ENCODE measurements around the gene IL12B.
"Not testable (repeated sequence)": the region's sequence is repeated elsewhere in the genome, so short reads cannot be mapped to it uniquely, and the experiment has no call there.

Gene IL12B

DNA sequence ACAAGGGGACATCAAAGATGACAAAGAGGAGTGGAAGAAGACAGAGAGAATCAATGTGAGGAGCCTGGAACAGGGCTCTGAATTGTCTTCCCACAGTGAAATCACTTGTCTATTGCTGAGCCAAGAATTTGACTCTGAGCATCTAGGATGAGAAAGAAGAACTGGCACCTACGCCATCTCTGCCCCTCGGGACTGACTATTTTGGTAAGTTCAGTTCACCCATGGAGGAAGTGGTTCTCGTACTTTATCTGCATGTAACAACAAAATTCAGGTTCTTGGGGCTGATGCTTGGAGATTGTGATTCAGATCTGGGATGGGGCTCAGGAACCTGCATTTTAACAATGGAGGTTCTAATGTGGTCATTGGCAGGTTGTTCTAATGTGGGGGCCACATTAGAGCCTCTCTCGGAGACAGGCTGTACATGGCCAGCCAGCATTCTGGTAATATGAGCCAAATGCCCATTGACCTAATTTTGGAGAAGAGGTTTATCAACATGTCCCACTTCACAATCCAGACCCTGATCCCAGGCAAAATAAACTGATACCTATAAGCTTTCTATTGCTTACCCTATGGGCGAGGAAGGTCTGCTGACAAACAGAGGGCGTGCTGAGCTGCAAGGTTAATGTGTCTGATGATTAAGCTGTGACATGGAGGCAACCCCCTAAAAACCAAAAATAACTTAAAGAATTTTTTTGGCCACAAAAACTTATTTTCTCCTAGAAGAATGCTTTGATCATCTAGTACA, 2.7 kb upstream of the IL12B start:
- no peak for DNase-seq (ENCODE audit: low read depth)

DNA sequence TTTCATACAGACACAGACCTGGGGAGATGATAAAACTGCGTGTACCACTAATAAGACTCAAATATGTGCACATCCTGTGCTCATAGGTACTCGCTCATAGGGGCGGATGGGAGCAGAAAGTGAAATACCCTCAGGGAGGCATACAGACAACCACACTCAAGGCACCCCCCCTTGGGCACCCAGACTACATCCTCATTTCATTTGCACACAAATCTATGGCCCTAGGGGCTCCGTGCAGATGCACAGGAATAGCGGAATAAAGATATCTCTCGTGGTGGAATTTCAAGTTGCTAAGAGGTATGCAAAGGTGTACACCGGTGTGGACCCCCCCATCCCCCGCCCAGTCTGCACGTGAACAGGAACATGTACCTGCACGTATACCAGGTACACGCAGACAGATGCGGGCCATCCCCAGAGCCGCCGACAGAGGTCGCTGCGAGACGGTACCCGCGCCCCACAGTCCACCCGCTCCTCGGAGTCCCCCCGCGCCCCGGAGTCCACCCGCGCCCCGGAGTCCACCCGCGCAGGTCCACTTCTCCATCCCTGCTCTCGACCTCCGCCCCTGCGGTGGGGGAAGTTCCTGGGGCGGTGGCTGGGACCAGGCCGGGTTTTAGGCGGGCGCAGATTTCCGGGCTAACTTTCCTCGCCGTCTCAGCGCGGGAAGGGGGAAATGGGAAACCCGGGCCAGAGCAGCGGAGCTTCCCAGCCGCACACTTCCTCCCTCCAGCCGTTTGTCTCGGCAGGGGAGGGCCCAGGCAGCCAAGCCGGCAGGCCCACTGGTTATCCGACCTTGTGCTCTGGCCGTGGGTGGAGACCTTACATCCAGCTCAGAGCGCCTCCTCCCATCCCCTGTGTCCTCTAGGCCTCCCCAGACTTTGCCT, 1.0 kb upstream of the IL12B start:
- peak; percentile 59 for DNase-seq (ENCODE audit: low read depth)

DNA sequence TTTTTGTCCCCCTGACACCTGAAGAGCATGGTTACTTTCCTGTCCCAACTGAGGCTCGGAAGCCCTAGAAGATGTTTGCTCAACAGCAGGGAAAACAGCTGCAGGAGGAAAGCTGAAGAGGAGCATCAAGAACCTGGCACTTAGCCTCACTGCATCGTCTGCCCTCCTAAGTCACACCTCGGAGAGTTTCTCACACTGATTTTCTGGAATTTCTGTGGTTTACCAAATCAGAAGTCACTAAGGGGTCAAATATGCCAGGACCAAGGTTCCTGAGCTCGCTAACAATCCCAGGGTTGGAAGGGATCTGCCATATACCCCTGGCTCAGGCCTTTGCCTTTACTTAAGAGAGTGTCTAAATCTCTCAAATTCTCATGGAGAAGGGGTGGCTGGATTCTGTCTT, 5.3 kb downstream of the IL12B start:
- no peak for DNase-seq (ENCODE audit: low read depth)

DNA sequence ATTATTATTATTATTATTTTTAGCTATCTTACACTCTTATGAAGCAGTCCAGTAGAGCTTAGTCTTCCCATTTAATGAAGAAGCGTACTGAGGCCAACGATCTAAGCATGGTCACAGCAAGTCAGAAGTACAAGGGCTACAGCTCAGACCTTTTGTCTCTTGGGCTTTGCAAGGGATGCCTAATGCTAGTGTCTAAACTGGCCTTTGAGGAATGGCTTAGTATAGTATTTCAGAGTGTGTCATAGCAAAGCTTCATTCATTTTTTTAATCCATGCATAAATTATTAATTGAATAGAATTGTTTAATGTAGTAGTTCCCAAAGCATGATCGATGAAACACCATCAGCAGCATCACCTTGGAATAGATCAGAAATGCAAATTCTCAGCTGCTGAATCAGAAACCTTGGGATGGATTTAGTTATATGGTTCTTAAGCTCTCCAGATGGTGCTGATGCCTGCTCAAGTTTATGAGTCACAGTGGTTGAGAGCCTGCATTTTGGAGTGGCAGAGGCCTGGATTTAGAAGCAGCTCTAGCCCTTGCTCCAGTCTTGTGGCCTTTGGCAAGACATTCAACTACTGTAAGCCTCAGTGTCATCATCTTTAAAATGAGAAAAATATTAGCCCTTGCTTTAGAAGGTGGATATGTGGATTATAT, 6.1 kb downstream of the IL12B start:
- peak; percentile 67 for DNase-seq (ENCODE audit: low read depth)

DNA sequence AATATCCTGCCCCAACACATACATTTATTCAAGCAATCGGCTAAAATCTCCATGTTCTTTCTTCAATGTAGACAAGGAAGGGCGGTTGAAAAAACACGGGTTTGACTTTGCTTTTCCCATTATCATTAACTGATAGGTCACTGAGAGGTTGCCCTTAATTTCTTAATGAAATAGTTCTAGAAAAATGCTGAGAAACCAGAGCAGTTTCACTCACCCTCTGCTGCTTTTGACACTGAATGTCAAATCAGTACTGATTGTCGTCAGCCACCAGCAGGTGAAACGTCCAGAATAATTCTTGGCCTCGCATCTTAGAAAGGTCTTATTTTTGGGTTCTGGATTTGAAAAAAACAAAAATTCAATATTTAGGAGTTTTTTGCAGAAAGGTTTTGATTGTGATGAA, 8.1 kb downstream of the IL12B start:
- no peak for DNase-seq (ENCODE audit: low read depth)

DNA sequence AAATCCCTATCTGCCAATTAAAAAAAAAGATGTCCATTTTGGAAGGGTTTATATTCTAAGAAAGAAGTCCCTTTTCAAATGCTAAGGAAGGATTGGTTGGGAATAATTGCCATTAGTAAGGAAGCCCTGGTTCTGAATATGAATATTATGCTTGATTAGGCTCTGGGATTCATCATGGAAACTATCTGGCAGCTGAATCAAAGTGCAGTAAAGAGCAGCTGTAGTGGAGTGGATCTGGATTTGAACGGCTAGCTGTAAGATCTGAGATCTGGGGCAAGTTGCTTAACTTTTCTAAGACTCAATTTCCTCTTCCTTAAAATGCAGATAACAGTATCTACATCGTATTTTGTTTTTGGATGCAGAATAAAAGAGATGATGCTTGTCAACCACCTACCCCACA, 10.5 kb downstream of the IL12B start:
- DNase-seq (ENCODE audit: low read depth) = no peak

DNA sequence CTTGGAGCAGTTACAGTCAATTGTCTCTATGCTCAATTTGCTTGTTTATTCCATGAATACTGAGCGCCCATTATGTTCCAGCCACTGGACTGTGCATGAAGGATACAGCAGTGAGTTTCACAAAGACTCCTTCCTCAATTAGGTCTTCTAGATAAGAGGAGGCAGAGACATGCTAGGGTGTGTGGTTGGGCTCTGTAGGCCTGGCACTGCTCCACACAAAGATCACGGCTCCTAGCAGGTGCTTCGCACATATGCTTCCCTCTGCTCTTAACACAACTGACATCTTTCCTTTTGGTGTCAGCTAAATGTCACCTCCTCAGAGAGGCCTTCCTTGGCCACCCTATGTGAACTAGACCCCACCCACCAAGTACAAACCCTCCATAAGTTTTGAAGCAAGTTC, 10.9 kb downstream of the IL12B start:
- DNase-seq (ENCODE audit: low read depth) = no peak

DNA sequence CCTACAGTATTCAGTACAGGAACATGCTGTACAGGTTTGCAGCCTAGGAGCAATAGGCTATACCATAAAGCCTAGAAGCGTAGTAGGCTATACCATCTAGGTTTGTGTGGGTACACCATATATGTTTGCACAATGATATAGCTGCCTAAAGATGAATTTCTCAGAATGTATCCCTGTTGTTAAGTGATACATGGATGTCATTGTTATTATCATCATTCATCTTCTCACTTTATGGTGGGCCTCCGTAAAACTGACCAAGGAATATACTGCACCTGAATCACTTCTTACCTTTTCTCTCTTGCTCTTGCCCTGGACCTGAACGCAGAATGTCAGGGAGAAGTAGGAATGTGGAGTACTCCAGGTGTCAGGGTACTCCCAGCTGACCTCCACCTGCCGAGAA, 11.8 kb downstream of the IL12B start:
- DNase-seq (ENCODE audit: low read depth) = no peak

DNA sequence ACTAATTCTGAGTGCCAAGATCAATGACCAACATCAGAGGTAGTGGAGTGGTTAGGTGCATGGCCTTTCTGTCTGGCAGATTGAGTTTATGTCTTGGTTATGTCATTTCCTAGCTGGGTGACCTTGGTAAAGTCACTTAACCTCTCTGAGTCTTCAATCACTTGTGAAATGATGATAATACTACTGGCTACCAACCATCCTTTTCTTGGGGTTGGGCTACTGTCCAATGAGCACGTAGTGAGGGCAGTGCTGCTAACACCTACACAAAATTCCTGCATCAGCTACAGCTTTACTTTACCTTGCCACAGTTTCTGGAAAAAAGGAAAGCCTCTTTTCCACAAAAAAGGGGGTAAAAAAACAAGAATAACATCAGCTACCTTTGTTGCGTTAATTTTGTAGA, 12.4 kb downstream of the IL12B start:
- no peak for DNase-seq (ENCODE audit: low read depth)

DNA sequence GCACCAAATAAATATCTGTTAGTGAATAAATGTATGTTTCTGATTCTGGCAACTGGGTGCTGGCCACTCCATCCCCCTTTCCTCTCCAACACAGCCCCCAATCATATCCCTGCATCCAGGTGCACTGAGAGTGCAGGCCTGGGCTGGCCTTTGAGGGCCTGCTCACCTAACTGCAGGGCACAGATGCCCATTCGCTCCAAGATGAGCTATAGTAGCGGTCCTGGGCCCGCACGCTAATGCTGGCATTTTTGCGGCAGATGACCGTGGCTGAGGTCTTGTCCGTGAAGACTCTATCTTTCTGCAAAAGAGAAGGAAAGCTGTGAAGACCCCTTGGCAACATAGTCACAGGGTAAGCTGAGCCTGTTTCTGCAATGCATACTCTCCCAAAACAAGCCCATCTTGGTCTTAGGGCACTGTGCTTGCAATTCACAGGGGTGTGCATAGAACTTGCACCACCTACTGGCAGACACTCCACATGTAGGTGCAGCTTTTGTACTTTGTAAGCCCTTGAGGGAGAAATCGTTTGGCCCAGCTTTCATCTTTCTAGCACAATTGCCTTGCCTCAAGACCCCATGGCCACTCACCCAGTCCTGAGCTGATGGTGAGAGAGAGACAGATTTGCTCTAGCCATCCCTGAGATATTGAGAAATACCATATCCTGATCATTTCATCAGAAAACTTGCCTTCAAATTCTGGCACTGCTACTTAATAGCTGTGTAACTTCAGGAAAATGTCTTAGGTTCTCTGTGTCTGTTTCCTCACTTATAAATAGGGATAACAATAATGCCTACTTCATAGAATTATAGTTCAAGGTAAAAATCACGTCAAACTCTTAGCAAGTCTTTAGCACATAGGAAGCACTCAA, 13.5 kb downstream of the IL12B start:
- DNase-seq (ENCODE audit: low read depth) = peak; percentile 64

DNA sequence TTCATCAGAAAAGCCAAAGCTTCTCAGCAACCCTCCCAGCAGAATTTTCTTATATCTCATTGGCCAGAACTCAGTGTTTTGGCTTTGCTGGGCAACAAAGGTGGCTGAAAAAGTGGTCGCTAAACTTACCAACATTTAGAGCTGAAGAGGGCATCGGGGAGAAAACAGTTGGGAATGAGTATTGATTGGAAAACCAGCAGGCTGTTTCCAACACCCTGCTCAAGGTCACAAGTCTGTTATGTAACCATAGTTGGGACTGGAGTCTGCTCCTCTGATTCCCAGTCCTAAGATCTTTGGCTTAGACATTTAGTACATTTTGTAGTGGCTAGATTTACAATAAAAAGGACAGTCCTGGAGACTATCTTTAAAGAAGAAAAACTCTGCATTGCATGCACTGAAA, 17.1 kb downstream of the IL12B start:
- DNase-seq (ENCODE audit: low read depth) = no peak

DNA sequence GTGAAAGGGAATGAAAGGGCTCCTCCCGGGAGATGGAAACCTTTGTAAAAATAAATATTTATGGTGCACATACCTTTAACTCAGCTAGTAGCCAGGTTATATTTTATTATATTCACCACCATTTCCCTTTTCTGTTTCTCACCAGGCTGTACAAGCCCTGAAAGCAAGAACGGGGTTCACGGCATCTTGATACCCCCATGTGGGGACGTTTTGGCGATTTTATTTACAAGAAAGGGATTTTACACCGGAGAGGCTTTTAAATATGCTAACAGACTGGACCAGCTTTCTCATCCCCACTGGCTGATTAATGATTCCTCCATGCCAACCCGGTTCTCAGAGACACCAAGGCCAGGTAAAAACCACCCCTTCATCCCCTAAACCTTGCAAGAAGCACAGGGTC, 19.2 kb downstream of the IL12B start:
- no peak for DNase-seq (ENCODE audit: low read depth)

DNA sequence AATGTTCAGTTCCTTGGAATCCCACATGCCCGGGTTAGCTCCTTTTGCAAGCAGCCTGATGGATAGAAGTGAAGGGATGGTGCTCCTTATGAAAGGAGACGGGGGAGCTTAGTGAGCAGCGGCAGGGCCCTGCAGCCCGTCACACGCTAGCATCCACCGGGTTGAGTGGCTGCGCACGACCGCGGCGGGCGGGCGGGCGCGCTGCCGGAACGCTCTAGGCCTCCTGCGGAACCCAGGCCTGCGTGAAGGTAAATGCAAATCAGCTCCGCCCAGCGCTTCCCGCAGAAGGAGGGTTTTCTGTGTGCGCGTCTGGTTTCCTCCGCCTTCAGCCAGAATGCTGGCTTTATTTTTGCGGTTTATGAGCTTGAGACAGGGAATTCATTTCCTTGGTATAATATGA, 19.8 kb downstream of the IL12B start:
- no peak for DNase-seq (ENCODE audit: low read depth)

DNA sequence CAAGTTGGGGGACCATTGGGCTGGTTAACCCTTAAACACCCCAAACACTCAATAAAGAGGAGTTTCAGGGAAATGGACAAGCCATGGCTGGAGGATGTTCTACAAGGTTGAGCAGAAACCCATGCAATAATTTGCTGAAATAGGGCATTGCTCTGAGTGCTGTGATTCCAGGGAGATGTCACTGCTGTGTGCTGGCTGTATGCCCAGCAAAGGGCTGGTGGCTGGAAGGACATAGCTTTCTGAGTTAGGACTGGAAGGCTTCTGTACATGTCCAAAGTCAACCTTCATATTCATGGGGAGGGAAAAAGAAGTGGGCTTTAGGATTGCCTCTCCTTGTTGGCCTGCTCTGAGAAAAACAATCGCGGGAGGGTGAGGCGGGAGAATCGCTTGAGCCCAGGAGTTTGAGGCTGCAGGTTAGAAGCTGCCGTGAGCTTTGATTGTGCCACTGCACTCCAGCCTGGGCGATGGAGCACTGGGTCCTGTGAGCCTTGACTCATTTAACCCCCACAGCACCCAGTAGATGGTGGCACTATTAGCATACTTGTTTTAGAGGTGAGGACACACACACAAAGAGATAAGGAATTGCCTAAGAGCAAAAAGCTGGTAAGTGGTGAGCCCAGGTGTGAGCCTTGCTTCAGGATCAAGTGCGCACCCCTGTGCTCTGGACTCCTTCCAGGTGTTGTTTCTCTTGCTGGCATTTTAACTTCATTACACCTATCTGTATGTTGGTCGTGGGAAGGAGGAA, 20.4 kb downstream of the IL12B start:
- no peak for DNase-seq (ENCODE audit: low read depth)

DNA sequence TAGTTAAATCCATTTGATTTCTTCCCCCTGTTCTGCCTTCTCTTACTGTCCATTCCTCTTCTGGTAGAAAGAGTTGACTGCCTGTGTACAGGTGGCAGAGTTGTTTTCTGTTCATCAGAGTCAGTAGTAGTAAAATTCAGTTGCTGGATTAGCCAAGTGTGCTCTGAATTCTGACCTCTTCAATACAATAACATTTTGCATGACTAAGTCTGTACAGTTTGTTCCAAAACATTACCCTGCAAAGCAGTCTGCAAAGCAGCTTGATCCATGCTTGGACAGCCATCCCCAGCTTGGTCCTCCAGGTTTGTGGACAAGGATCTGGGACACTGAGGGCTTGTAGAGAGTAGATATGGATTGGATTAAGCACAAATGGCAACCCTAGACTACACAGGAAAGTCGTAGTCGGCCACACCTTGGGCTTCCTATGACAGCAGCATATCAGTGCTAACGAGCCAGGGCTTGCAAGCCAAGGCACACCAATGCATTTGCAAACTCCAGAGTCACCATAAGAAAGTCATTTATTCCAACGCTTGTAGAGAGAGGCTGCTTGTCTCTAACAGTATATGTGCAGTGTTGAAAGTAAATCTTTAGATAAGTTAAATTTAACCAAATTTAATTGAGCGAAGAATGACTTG, 25.2 kb downstream of the IL12B start:
- DNase-seq (ENCODE audit: low read depth) = no peak

DNA sequence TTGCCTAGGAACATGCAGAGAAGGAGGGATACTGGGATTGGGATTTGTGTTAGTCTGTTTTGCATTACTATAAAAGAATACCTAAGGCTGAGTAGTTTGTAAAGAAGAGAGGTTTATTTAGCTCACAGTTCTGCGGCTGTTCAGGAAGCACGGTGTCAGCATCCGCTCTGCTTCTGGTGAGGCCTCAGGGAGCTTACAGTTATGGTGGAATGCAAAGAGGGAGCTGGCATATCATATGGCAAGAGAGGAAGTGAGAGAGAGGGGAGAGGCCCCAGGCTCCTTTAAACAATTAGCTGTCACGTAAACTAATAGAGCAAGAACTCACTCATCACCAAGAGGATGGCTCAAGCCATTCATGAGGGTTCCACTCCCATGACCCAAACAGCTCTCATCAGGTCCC, 27.0 kb downstream of the IL12B start:
- DNase-seq (ENCODE audit: low read depth) = no peak

DNA sequence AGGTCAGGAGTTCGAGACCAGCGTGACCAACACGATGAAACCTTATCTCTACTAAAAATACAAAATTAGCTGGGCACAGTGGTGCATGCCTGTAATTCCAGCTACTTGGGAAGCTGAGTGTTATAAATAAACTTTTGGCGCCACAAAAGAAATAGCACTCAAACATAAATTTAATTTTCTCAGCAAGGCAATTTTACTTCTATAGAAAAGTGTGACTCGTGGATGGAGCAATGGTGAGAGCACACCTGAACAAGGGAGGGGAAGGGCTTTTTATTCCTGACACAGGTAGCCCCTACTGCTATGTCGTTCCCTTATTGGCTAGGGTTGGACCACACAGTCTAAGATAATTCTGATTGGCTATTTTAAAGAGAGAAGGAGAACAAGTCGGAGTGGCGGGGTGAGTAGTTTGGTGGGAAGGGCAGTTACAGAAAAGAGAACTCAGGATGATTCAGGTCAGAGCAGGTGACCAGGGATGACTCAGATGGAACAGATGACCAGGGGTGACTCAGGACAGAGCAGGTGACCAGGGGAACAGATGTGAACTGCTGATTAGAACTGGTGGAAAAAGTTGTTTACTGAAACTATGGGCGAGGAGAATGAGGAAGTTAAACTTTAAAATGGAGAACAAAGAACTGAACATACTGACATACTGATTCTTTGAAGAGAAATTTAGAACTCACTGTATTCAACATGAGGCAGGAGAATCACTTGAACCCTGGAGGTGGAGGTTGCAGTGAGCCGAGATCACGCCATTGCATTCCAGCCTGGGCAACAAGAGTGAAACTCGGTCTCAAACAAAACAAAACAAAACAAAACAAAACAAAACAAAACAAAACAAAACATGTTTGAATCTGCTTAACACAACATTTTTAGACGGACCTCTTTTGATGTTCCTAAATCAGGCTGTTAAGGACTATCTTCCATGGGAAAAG, 28.1 kb downstream of the IL12B start:
- DNase-seq (ENCODE audit: low read depth) = peak; percentile 22

DNA sequence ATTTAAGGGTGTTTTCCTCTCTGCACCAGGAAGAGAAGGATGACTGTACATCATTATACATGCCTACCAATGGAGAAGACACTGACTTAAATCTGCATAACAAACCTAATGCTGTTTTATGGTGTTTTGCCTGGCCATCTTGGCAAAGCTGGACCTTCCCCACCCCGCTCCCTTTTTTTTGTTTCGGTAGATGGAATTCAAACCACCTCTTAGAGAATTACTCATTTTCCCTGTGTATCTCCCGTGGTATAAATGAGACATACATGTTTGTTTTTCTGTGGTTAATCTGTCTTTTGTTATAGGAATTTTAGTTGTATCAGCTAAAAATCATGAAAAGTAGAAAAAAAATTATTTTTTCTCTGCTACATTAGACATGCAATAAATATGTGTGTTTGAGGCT, 28.8 kb downstream of the IL12B start:
- peak; percentile 40 for DNase-seq (ENCODE audit: low read depth)

DNA sequence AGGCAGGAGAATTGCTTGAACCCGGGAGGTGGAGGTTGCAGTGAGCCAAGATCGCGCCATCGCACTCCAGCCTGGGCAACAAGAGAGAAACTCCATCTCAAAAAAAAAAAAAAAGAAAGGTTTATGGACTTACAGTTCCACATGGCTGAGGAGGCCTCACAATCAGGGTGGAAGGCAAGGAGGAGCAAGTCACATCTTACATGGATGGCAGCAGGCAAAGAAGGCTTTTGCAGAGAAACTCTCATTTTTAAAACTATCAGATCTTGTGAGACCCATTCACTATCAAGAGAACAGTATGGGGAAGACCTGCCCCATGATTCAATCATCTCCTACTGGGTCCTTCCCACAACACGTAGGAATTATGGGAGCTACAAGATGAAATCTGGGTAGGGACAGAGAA, 33.0 kb downstream of the IL12B start:
- DNase-seq (ENCODE audit: low read depth) = not testable (repeated sequence)

DNA sequence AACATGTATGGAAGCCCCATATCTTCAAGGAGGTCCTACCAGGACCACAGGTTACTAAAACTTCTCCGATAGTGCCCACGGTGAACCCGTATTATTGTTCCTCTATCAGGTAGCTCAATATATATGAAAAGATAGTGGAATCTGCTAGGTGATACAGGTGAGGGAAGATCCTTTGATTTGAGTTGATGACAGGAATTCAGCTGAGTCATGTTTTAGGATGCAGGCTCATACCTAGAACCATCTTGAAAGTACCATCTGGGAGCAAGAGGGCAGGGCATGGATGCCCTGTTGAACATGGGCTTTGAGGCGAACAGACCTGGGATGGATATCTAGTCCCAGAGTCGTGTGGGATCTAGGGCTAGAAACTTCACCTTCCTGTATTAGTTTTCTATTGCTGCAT, 35.4 kb downstream of the IL12B start:
- no peak for DNase-seq (ENCODE audit: low read depth)

Data from ELR (cell line).